ENCODE measurements around the gene HECA. TPM values are rescaled to one million over a fixed set of nuclear protein-coding genes. Genes with fewer than 3 reads are reported as not detected.
"Not testable (repeated sequence)": the region's sequence is repeated elsewhere in the genome, so short reads cannot be mapped to it uniquely, and the experiment has no call there.

The HECA gene
- total RNA-seq, 4 donors from 2014 or later: 23.6 to 42.0 (median 33.0) TPM

- Histone ChIP-seq H3K27ac (no peak overlapping the region), H3K36me3 (no peaks in the 10 kb centered on the region), H3K9me3 (no peaks in the 10 kb centered on the region), H3K4me1 (peaks cover 11 to 32% of the 10 kb centered on the region in 2 donors), H3K4me3 (replicated peaks in 1 of 3) (no peak overlapping the region), H3K27me3 (no peaks in the 10 kb centered on the region)
- WGBS, 2 donors: 85 to 86% methylated on average over 2 of the region's 2 CpGs
- intact Hi-C loops (cut with DNase I): no loop called here
- DNase-seq: no peak
- TF ChIP-seq, protein P1, sequence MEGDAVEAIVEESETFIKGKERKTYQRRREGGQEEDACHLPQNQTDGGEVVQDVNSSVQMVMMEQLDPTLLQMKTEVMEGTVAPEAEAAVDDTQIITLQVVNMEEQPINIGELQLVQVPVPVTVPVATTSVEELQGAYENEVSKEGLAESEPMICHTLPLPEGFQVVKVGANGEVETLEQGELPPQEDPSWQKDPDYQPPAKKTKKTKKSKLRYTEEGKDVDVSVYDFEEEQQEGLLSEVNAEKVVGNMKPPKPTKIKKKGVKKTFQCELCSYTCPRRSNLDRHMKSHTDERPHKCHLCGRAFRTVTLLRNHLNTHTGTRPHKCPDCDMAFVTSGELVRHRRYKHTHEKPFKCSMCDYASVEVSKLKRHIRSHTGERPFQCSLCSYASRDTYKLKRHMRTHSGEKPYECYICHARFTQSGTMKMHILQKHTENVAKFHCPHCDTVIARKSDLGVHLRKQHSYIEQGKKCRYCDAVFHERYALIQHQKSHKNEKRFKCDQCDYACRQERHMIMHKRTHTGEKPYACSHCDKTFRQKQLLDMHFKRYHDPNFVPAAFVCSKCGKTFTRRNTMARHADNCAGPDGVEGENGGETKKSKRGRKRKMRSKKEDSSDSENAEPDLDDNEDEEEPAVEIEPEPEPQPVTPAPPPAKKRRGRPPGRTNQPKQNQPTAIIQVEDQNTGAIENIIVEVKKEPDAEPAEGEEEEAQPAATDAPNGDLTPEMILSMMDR (IDR thresholded peaks at IDR 0.05): no peak
- no peak for TF ChIP-seq POLR2A (IDR thresholded peaks at IDR 0.05)
Observed at GRCh38 chr6:139137706-139138105, 2.8 kb downstream of the HECA start.

DNA sequence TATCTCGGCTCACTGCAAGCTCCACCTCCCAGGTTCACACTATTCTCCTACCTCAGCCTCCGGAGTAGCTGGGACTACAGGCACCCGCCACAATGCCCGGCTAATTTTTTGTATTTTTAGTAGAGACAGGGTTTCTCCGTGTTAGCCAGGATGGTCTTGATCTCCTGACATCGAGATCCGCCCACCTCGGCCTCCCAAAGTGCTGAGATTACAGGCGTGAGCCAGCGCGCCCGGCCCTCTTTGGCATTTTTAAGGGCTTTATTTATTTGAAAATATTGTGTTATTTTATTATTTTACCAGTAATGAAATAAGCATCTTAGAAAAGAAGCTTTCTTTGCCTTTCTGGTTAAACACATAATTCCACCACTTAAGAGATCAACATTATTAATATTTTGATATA is 6.0 kb downstream of the HECA start:
- H3K9me3 ChIP-seq; H3K36me3 ChIP-seq; intact Hi-C loops (cut with DNase I); H3K27me3 ChIP-seq; H3K4me3 ChIP-seq (replicated peaks in 1 of 3); H3K27ac ChIP-seq; DNase-seq: not testable (repeated sequence)
- WGBS, 2 donors: 92 to 96% methylated on average over 12 of the region's 12 CpGs
- peaks cover 18 to 43% of the 10 kb centered on the region in 2 donors for H3K4me1 ChIP-seq

DNA sequence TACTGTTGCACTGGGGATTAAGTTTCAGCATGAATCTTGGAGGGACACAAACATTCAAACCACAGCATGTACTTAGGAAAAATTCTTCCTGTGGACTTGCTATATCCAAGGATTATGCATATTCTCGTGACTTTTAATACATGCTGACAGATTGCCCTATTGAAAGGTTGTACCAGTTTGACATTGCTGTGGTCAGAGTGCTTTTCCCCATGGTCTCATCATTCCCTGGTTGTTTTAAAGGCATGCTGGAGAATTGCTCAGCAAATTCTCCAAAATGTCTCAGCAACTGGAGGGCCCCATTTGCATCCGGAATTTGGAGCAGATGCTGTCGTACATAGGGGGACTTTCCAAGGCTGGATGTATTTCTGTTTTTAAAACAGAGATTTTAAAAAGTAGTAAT is 7.4 kb downstream of the HECA start:
- 87 to 96% methylated on average over 3 of the region's 3 CpGs for WGBS, 2 donors
- intact Hi-C loops (cut with DNase I): no loop called here
- TF ChIP-seq POLR2A (IDR thresholded peaks at IDR 0.05): no peak
- TF ChIP-seq, protein P1 (IDR thresholded peaks at IDR 0.05): no peak
- Histone ChIP-seq H3K4me3 (replicated peaks in 1 of 3) (no peak overlapping the region), H3K4me1 (peaks cover 9 to 35% of the 10 kb centered on the region in 2 donors), H3K27me3 (no peaks in the 10 kb centered on the region), H3K36me3 (no peaks in the 10 kb centered on the region), H3K9me3 (no peaks in the 10 kb centered on the region), H3K27ac (no peak overlapping the region)
- no peak for DNase-seq

GRCh38 chr6:139143111-139143510 is 8.2 kb downstream of the HECA start:
- peaks cover 7 to 34% of the 10 kb centered on the region in 2 donors for H3K4me1 ChIP-seq
- intact Hi-C loops (cut with DNase I): no loop called here
- no peaks in the 10 kb centered on the region for H3K36me3 ChIP-seq
- H3K9me3 ChIP-seq: no peaks in the 10 kb centered on the region
- no peaks in the 10 kb centered on the region for H3K27me3 ChIP-seq
- 88 to 92% methylated on average over 3 of the region's 3 CpGs for WGBS, 2 donors
- H3K4me3 ChIP-seq (replicated peaks in 1 of 3): no peak overlapping the region
- DNase-seq: no peak
- no peak for TF ChIP-seq POLR2A (IDR thresholded peaks at IDR 0.05)
- TF ChIP-seq, protein P1 (IDR thresholded peaks at IDR 0.05): no peak
- H3K27ac ChIP-seq: no peak overlapping the region

DNA sequence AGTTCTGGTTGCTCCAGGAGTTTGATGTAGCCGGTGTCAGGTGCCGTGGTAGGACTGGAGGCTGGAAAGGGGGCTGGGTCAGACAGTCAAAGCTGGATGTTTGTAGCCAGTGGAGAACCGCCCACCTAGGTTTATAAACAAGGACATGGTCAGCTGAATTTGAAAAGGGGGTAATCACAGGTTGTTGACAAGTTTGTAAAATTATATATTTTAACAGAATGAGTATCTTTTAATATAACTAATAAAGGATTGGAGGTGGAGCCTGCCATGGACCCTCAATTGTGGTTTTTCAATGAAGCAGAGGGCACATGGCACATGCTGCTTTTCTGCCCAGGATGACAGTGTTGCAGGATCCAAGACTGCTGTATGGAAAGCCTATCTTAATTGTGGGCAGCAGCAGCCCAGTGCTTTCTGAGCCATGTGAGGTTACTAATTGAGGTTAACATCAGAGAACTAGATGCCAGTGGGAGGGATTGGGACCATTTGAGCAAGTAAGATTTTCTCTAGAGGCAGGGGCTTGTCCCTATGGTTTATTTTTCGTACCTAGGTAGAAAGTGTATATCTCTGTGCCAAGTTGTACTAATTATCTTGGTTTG is 9.7 kb downstream of the HECA start:
- intact Hi-C loops (cut with DNase I): no loop called here
- no peak overlapping the region for H3K27ac ChIP-seq
- no peak overlapping the region for H3K4me3 ChIP-seq (replicated peaks in 1 of 3)
- no peaks in the 10 kb centered on the region for H3K27me3 ChIP-seq
- no peaks in the 10 kb centered on the region for H3K36me3 ChIP-seq
- 89 to 92% methylated on average over 4 of the region's 4 CpGs for WGBS, 2 donors
- peaks cover 21 to 34% of the 10 kb centered on the region in 2 donors for H3K4me1 ChIP-seq
- DNase-seq: no peak
- TF ChIP-seq, protein P1 (IDR thresholded peaks at IDR 0.05): no peak
- no peak for TF ChIP-seq POLR2A (IDR thresholded peaks at IDR 0.05)
- H3K9me3 ChIP-seq: no peaks in the 10 kb centered on the region

Data from thyroid gland (tissue), 4 donors.